GM19193 (cell line): ENCODE results near the gene ZSCAN22.

Experiments
- POLR2A ChIP-seq: IDR thresholded peaks from 4 replicates; pipeline ENCODE4 v1.6.1; 2011; ENCODE audit not compliant: insufficient read depth, insufficient read length; ENCODE audit errors: extremely low read depth

ZSCAN22 gene

DNA sequence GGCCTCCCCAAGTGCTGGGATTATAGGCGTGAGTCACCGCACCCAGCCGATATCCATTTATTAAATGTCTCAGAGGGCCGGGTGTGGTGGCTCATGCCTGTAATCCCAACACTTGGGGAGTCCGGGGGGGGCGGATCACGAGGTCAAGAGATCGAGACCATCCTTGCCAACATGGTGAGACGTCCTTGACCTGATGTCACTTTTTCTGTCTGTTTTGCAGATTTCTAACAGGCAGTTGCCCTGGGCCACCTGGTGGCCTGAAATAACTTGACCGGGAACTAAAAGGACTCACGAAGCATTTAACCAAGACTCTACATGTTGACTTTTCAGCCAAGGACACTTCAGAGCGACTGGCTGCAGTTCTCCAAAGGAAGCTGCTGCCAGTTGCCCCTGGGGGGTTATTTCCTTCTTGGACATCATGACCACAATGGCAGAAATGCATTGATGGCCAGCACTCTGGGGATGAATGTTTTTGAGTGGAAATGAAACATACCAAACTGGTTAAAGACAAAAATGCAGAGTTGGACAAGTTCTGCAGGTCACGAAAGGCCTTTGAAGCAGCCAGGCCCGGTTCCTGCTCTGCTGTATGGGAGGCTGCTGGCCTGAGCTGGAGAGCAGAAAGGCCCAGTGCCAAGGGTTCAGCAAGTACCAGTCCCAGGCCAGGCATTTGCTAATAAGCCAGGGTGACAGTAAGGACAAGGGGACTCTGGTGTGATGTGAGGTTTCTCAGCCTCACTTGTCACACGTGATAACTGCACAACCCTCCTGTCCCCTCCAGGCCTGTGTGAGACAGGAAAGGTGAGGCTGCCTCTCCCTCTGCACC, 45.7 kb downstream of the ZSCAN22 start:
- no peak for TF ChIP-seq POLR2A

DNA sequence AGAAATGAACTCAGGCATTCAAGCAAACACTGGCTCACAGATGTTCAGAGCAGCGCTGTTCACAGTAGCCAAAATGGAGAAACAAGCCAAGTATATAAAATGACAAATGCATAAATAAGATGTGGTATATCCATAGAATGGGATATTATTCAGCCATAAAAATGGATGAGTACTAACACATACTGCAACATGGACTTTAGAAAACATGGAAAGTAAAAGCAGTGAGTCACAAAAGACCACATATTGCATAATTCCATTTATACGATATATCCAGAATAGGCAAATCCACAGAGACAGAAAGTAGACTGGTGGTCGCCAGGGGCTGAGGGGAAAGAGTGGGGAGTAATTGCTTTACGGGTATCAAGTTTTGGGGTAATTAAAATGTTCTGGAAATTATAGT, 47.4 kb downstream of the ZSCAN22 start:
- no peak for TF ChIP-seq POLR2A

- TF ChIP-seq POLR2A = no peak
Observed at GRCh38 chr19:58379246-58379645, 52.5 kb downstream of the ZSCAN22 start.

GRCh38 chr19:58380037-58380661, 53.4 kb downstream of the ZSCAN22 start:
- TF ChIP-seq POLR2A = no peak

DNA sequence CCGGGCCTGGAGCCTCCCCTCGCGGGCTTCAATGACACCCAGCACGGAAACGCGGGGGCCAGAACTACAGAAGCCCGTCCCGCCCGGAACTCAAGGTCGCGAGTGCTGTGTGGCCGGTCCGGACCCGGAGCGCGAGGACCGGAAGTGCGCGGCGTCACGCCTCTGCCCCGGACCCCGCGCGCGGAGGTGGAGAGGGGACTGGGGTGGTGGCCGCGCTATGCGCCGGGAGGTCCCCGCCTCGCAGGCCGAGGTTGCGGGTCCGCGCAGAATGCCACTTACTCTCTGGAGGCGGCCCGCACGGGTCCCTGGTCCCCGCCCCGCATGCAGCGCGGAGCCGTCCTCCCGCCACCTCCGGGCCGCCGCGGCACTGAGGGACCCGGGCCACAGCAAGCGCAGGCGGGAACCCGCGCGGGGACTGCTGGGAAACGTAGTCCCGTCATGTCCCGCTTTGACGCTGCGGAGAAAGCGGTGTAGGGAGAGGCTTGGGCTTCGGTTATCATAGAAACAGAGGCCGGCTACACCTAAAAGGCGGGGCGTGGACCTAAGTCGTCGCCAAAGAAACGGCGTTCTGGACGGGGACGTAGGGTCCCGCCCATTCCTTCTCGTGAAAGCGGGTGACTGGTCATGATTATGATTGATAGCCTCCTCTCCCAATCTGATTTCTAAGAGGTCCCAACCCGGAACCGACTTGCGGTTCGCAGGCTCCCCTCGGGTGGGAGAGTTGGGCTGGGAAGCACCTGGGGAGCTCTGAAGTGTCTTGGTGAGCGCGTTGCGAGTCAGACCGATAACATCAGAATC, 54.1 kb downstream of the ZSCAN22 start, which contains the start of gene ZNF837:
ZNF837 (minus strand) TSS at position 369 of the 798 bp plus-strand sequence. CDS start 11,698 bp downstream, outside the sequence.
- TF ChIP-seq POLR2A = peak; percentile 83

GRCh38 chr19:58381460-58382212, 54.8 kb downstream of the ZSCAN22 start:
- no peak for TF ChIP-seq POLR2A

GRCh38 chr19:58382997-58383603, 56.3 kb downstream of the ZSCAN22 start:
- no peak for TF ChIP-seq POLR2A

GRCh38 chr19:58385313-58385890, 58.6 kb downstream of the ZSCAN22 start:
- TF ChIP-seq POLR2A = no peak

DNA sequence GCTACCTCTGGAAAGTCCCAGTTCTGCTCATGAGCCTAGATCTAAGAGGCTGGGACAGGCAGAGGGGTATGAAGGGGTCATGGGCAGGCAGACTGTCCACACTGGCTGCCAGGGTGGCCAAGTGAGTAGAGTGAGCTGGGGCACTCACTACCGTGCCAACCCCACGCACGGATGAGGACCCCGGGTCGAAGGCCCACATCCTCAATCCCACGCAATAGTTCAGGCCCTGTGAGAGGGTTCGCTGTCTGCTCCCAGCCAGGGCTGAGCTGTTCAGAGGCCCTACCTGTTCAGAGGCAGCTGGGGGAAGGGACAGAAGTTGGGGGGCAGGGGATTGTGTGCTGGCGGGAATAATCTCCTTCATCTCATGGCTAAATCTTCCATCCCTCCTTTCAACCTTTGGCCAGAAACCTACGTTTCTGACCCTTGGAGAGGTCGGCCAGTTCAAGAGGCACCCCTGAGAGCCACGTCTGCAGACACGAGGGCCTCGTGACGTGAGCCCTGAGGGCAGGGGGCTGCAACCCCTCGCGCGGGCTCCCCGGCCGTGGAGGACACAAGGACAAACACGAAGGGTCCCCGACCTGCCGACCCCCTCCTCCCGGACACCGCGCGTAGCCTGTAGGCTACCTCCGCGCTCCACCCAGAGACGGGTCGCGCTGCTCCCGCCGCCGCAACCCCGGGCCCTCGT, 59.2 kb downstream of the ZSCAN22 start:
- peak; percentile 8 for TF ChIP-seq POLR2A

DNA sequence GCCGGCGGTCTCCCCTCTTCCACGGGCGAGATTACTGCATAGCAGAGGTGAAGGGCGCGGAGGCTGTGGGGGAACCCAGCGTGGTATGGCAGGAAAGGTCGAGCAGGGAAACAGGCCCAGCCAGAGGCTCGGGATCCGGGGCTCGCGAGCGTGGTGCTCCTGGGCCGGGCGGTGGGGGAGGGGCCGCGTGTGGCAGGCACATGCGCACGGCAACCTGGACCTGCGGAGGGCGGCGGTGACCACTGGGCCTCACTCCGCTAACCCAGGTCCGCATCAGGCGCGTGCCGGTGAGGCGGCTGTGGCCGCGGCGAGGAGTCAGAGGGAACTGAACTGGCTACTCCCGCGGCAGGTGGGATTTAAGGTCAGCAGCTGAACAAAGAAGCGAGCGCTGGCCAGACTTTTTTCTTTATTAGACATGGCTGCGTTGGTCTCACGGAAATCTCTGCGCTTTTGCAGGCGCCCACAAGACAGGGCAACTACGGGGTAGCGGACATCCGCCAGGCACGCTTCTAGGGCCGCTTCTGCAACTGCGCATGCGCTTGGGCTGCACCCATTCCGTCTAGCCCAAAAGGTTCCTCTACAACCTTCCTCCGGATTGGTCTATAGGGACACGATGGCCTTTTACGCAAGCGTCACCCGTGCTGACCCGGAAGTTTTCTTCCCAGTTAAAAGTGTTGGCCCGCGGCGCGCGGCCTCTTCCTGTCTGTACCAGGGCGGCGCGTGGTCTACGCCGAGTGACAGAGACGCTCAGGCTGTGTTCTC, 60.0 kb downstream of the ZSCAN22 start, which contains the start of gene RPS5:
RPS5 (plus strand) TSS at position 694 of the 762 bp plus-strand sequence. CDS start 869 bp downstream, outside the sequence.
- TF ChIP-seq POLR2A = peak; percentile 98

DNA sequence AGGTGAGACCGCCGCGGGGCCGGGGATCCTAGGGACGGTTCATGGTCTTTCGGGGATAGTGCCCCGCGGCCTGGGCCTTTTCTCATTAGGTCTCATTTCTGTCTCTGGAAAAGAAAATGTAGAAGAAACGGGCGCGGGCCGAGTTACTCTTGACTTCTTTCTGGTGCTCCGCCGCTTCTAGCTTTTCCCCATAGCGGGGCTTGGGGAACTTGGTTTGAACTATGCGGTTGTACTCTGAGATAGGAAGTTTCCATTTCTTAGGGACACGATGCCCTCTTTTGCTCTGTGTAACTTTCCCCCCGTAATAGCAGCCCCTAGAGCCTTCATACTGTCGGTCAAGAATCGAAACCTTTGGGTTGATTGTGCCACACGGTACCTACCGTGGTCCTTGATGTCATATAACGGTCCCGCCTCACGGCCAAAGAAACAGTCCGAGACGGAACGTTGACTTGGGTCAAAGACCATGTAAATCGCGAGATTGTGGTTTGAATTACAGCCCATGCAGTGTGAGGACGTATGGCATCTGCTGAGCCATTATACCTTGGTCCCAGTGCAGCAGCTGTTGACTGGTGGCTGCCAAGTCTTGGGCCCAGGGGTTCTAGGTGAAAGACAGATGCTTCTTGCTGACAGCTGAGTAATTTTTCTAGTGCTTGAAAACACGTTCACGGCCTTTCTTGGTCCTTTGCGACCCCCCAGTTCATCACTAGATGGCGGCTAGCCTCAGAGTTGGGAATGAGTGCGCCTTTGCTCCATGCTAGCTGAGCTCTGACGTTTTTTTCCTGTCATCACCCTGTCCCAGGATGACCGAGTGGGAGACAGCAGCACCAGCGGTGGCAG, 60.8 kb downstream of the ZSCAN22 start:
- TF ChIP-seq POLR2A = no peak

DNA sequence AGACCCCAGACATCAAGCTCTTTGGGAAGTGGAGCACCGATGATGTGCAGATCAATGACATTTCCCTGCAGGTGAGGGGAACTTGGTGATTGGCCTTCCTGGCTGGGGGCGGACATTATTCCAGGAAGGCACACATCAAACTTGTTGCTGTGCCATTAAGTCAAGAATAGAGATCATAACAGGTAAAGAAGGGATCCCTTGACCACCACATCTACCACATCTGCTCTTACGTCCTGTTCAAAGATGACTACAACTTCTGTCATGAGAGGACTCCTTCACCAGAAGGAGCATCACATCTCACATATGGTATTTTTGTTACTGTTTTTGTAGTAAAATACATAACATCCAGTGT, 61.4 kb downstream of the ZSCAN22 start:
- no peak for TF ChIP-seq POLR2A
